ENCODE data around the gene SLK. TPM values are rescaled to one million over a fixed set of nuclear protein-coding genes. Genes with fewer than 3 reads are reported as not detected.

The SLK gene
- total and polyA plus RNA-seq, 7 experiments from 2014 or later, result 6.1 to 32.2 (median 23.7) TPM

DNA sequence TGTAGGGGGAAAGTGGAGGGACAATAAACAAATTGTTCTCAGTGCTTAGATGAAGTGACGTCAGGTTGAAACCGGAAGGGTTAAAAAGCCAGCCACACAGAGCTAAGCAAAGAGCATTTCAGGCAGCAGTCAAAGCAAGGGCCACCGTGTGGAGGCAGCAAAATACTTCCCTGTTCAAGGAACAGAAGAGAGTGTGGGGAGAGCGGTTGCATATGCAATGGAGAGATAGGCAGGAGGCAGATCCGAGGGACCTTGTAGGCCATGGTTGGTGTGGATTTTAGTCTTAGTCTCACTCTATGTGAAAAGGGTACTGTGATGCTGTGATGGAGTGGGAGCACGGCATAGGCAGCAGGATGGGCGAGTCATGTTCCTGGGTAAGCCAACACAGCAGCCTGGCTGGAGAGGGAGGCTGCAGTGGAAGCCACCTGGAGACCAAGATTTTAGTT is 45.2 kb upstream of the SLK start:
- Histone ChIP-seq H3K36me3 (ENCODE audit: control insufficient read depth in 2 of 3, insufficient read depth in 3 of 3, low read length in 3 of 3) (no peaks in the 10 kb centered on the region), H3K4me3 (ENCODE audit: low read length) (no peak overlapping the region), H3K27ac (ENCODE audit: low read depth, low read length) (no peak overlapping the region), H3K9me3 (ENCODE audit: control insufficient read depth in 2 of 3, low read length in 3 of 3) (no peaks in the 10 kb centered on the region), H3K27me3 (ENCODE audit: control insufficient read depth in 2 of 2, insufficient read depth in 2 of 2, low read length in 2 of 2) (no peaks in the 10 kb centered on the region), H3K4me1 (ENCODE audit: control insufficient read depth in 2 of 2, insufficient read depth in 2 of 2, low read length in 2 of 2) (peaks cover 7 to 16% of the 10 kb centered on the region in 2 donors)
- CTCF ChIA-PET, result interaction anchor here (0.6 to 2.9 kb wide), 5 partner anchors 20 to 205 kb away, joined by 3 to 18 read pairs (median 6); no protein-coding TSS in a partner anchor
- no peak overlapping the region for H3K27ac Mint-ChIP-seq
- peaks cover 6 to 17% (median 12%) of the 10 kb centered on the region in 7 donors for H3K4me1 Mint-ChIP-seq
- H3K4me3 Mint-ChIP-seq, result no peak overlapping the region
- intact Hi-C loops (cut with micrococcal nuclease), result loop anchor here in 1 of 2 donors (1.0 kb wide), 1 partner anchor 33 kb away; no protein-coding TSS in a partner anchor
- no peaks in the 10 kb centered on the region for H3K9me3 Mint-ChIP-seq
- POLR2A ChIA-PET, result interaction anchor here (0.8 to 2.1 kb wide), 7 partner anchors 10 to 200 kb away, joined by 3 to 10 read pairs (median 5); partner anchors contain the start of gene SFR1
- H3K36me3 Mint-ChIP-seq, result no peaks in the 10 kb centered on the region
- no peak for ATAC-seq
- H3K27me3 Mint-ChIP-seq, result no peaks in the 10 kb centered on the region
- peak in 7 of 9 donors; percentile 25 to 52 (median 38) for DNase-seq

- Histone ChIP-seq H3K36me3 (ENCODE audit: control insufficient read depth in 2 of 3, insufficient read depth in 3 of 3, low read length in 3 of 3) (no peaks in the 10 kb centered on the region), H3K9me3 (ENCODE audit: control insufficient read depth in 2 of 3, low read length in 3 of 3) (no peaks in the 10 kb centered on the region), H3K27ac (ENCODE audit: low read depth, low read length) (no peak overlapping the region), H3K27me3 (ENCODE audit: control insufficient read depth in 2 of 2, insufficient read depth in 2 of 2, low read length in 2 of 2) (no peaks in the 10 kb centered on the region), H3K4me3 (ENCODE audit: low read length) (no peak overlapping the region), H3K4me1 (ENCODE audit: control insufficient read depth in 2 of 2, insufficient read depth in 2 of 2, low read length in 2 of 2) (peaks cover 3 to 16% of the 10 kb centered on the region in 2 donors)
- H3K9me3 Mint-ChIP-seq, result no peaks in the 10 kb centered on the region
- no peak for DNase-seq
- H3K27me3 Mint-ChIP-seq, result no peaks in the 10 kb centered on the region
- H3K4me1 Mint-ChIP-seq, result peaks cover 6 to 15% (median 10%) of the 10 kb centered on the region in 7 donors
- CTCF ChIA-PET, result no interaction called here
- H3K4me3 Mint-ChIP-seq, result no peak overlapping the region
- ATAC-seq, result no peak
- intact Hi-C loops (cut with micrococcal nuclease), result no loop called here
- no peak overlapping the region for H3K27ac Mint-ChIP-seq
- H3K36me3 Mint-ChIP-seq, result no peaks in the 10 kb centered on the region
- POLR2A ChIA-PET, result interaction anchor here (1.0 to 1.6 kb wide), 2 partner anchors 15 to 199 kb away, joined by 5 read pairs; partner anchors contain the start of gene SFR1
Observed at GRCh38 chr10:103922659-103923058, 44.3 kb upstream of the SLK start.

GRCh38 chr10:103923502-103923901 is 43.4 kb upstream of the SLK start:
- POLR2A ChIA-PET, result no interaction called here

DNA sequence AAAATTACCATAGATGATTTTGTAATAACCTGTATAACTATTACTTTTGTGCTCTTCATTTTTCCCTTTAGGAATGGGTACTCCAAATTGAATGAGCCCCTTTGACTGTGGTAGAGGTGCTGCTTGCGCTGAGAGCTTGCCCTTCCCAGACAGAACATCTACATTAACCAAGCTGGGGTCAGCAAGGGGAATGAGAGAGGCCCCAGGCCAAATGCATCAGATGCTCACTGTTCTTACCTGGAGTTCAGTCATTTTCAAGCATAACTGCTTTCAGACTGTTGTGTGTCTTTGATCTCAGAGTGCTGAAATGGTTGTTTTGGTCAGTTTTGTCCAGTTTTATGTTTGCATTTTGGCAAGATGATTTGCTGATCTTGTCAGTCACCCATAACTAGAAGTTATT is 41.3 kb upstream of the SLK start:
- no peak overlapping the region for H3K4me3 Mint-ChIP-seq
- H3K27me3 Mint-ChIP-seq, result no peaks in the 10 kb centered on the region
- POLR2A ChIA-PET, result interaction anchor here (0.7 to 0.8 kb wide), 2 partner anchors 9 to 13 kb away, joined by 3 read pairs; no protein-coding TSS in a partner anchor
- H3K9me3 Mint-ChIP-seq, result no peaks in the 10 kb centered on the region
- H3K27ac Mint-ChIP-seq, result no peak overlapping the region
- no peak overlapping the region for H3K4me3 ChIP-seq (ENCODE audit: low read length)
- no peaks in the 10 kb centered on the region for H3K36me3 ChIP-seq (ENCODE audit: control insufficient read depth in 2 of 3, insufficient read depth in 3 of 3, low read length in 3 of 3)
- H3K27me3 ChIP-seq (ENCODE audit: control insufficient read depth in 2 of 2, insufficient read depth in 2 of 2, low read length in 2 of 2), result no peaks in the 10 kb centered on the region
- CTCF ChIA-PET, result interaction anchor here (1.5 kb wide), 1 partner anchor 36 kb away, joined by 4 read pairs; no protein-coding TSS in a partner anchor
- peaks cover 0 to 4% (median 0%) of the 10 kb centered on the region in 7 donors for H3K4me1 Mint-ChIP-seq
- ATAC-seq (no peak), DNase-seq (no peak)
- peaks cover 0 to 6% of the 10 kb centered on the region in 2 donors for H3K4me1 ChIP-seq (ENCODE audit: control insufficient read depth in 2 of 2, insufficient read depth in 2 of 2, low read length in 2 of 2)
- no peaks in the 10 kb centered on the region for H3K36me3 Mint-ChIP-seq
- intact Hi-C loops (cut with micrococcal nuclease), result no loop called here
- no peaks in the 10 kb centered on the region for H3K9me3 ChIP-seq (ENCODE audit: control insufficient read depth in 2 of 3, low read length in 3 of 3)
- H3K27ac ChIP-seq (ENCODE audit: low read depth, low read length), result no peak overlapping the region

More at GRCh38 chr10:103923502-103923901, 43.4 kb upstream of the SLK start:
- Histone ChIP-seq H3K4me1 (ENCODE audit: control insufficient read depth in 2 of 2, insufficient read depth in 2 of 2, low read length in 2 of 2) (peaks cover 2 to 14% of the 10 kb centered on the region in 2 donors), H3K4me3 (ENCODE audit: low read length) (no peak overlapping the region), H3K36me3 (ENCODE audit: control insufficient read depth in 2 of 3, insufficient read depth in 3 of 3, low read length in 3 of 3) (no peaks in the 10 kb centered on the region), H3K27ac (ENCODE audit: low read depth, low read length) (no peak overlapping the region), H3K9me3 (ENCODE audit: control insufficient read depth in 2 of 3, low read length in 3 of 3) (no peaks in the 10 kb centered on the region), H3K27me3 (ENCODE audit: control insufficient read depth in 2 of 2, insufficient read depth in 2 of 2, low read length in 2 of 2) (no peaks in the 10 kb centered on the region)
- H3K4me3 Mint-ChIP-seq, result no peak overlapping the region
- ATAC-seq (no peak), DNase-seq (no peak)
- peaks cover 5 to 12% (median 6%) of the 10 kb centered on the region in 7 donors for H3K4me1 Mint-ChIP-seq
- no peaks in the 10 kb centered on the region for H3K9me3 Mint-ChIP-seq
- H3K27me3 Mint-ChIP-seq, result no peaks in the 10 kb centered on the region
- no peaks in the 10 kb centered on the region for H3K36me3 Mint-ChIP-seq
- intact Hi-C loops (cut with micrococcal nuclease), result no loop called here
- CTCF ChIA-PET, result interaction anchor here (0.6 kb wide), 1 partner anchor 200 kb away, joined by 3 read pairs; no protein-coding TSS in a partner anchor
- no peak overlapping the region for H3K27ac Mint-ChIP-seq

GRCh38 chr10:103926722-103927319 is 40.1 kb upstream of the SLK start:
- intact Hi-C loops (cut with micrococcal nuclease), result no loop called here
- Histone ChIP-seq H3K9me3 (ENCODE audit: control insufficient read depth in 2 of 3, low read length in 3 of 3) (no peaks in the 10 kb centered on the region), H3K27ac (ENCODE audit: low read depth, low read length) (no peak overlapping the region), H3K27me3 (ENCODE audit: control insufficient read depth in 2 of 2, insufficient read depth in 2 of 2, low read length in 2 of 2) (no peaks in the 10 kb centered on the region), H3K36me3 (ENCODE audit: control insufficient read depth in 2 of 3, insufficient read depth in 3 of 3, low read length in 3 of 3) (no peaks in the 10 kb centered on the region), H3K4me1 (ENCODE audit: control insufficient read depth in 2 of 2, insufficient read depth in 2 of 2, low read length in 2 of 2) (peaks cover 0 to 2% of the 10 kb centered on the region in 2 donors), H3K4me3 (ENCODE audit: low read length) (no peak overlapping the region)
- Mint-ChIP-seq H3K4me1 (peaks cover 0 to 5% (median 0%) of the 10 kb centered on the region in 7 donors), H3K27ac (no peak overlapping the region), H3K4me3 (no peak overlapping the region), H3K36me3 (no peaks in the 10 kb centered on the region), H3K27me3 (no peaks in the 10 kb centered on the region), H3K9me3 (no peaks in the 10 kb centered on the region)
- ChIA-PET CTCF (interaction anchor here (0.6 kb wide), 1 partner anchor 42 kb away, joined by 3 read pairs; no protein-coding TSS in a partner anchor), POLR2A (interaction anchor here (0.8 to 2.0 kb wide), 3 partner anchors 10 to 19 kb away, joined by 3 to 9 read pairs (median 3); no protein-coding TSS in a partner anchor)
- no peak for ATAC-seq
- no peak for DNase-seq

DNA sequence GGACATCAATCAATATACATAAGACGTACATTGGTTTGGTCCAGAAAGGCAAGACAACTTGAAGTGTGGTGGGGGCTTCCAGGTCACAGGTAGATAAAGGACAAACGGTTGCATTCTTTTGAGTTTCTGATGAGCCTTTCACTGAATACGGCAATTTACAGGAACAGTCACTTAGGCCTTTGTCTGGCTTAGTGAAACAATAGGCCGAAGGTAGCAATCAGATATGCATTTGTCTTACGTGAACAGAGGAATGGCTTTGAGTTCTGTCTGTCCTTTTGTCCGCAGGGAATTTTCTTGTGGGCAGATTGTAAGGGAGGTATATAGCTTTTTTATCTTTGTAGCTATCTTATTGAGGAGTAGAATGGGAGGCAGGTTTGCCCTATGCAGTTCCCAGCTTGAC is 38.2 kb upstream of the SLK start:
- H3K9me3 Mint-ChIP-seq, result no peaks in the 10 kb centered on the region
- no peak overlapping the region for H3K27ac Mint-ChIP-seq
- ATAC-seq (no peak), DNase-seq (no peak)
- no peaks in the 10 kb centered on the region for H3K36me3 ChIP-seq (ENCODE audit: control insufficient read depth in 2 of 3, insufficient read depth in 3 of 3, low read length in 3 of 3)
- no peaks in the 10 kb centered on the region for H3K27me3 ChIP-seq (ENCODE audit: control insufficient read depth in 2 of 2, insufficient read depth in 2 of 2, low read length in 2 of 2)
- H3K27ac ChIP-seq (ENCODE audit: low read depth, low read length), result no peak overlapping the region
- H3K36me3 Mint-ChIP-seq, result no peaks in the 10 kb centered on the region
- POLR2A ChIA-PET, result interaction anchor here (2.0 kb wide), 1 partner anchor 12 kb away, joined by 9 read pairs; no protein-coding TSS in a partner anchor
- intact Hi-C loops (cut with micrococcal nuclease), result no loop called here
- no peak overlapping the region for H3K4me3 ChIP-seq (ENCODE audit: low read length)
- no peaks in the 10 kb centered on the region for H3K27me3 Mint-ChIP-seq
- no peaks in the 10 kb centered on the region for H3K4me1 ChIP-seq (ENCODE audit: control insufficient read depth in 2 of 2, insufficient read depth in 2 of 2, low read length in 2 of 2)
- H3K4me3 Mint-ChIP-seq, result no peak overlapping the region
- CTCF ChIA-PET, result no interaction called here
- H3K9me3 ChIP-seq (ENCODE audit: control insufficient read depth in 2 of 3, low read length in 3 of 3), result no peaks in the 10 kb centered on the region
- H3K4me1 Mint-ChIP-seq, result peaks cover 0 to 5% (median 0%) of the 10 kb centered on the region in 7 donors

Data from naive thymus-derived CD4-positive, alpha-beta T cell (primary cell).